GM10266 (cell line): ENCODE data around the gene UQCR10.

Experiments used
- DNase-seq: peaks from one replicate; pipeline ENCODE4 v3.0.0; 2012; ENCODE audit errors: extremely low spot score
- CTCF ChIP-seq: IDR thresholded peaks from 2 replicates; pipeline ENCODE4 v1.5.1; 2012; ENCODE audit warnings: mild to moderate bottlenecking, low read depth; ENCODE audit not compliant: control insufficient read depth, insufficient read depth; ENCODE audit errors: missing control alignments

The UQCR10 gene

DNA sequence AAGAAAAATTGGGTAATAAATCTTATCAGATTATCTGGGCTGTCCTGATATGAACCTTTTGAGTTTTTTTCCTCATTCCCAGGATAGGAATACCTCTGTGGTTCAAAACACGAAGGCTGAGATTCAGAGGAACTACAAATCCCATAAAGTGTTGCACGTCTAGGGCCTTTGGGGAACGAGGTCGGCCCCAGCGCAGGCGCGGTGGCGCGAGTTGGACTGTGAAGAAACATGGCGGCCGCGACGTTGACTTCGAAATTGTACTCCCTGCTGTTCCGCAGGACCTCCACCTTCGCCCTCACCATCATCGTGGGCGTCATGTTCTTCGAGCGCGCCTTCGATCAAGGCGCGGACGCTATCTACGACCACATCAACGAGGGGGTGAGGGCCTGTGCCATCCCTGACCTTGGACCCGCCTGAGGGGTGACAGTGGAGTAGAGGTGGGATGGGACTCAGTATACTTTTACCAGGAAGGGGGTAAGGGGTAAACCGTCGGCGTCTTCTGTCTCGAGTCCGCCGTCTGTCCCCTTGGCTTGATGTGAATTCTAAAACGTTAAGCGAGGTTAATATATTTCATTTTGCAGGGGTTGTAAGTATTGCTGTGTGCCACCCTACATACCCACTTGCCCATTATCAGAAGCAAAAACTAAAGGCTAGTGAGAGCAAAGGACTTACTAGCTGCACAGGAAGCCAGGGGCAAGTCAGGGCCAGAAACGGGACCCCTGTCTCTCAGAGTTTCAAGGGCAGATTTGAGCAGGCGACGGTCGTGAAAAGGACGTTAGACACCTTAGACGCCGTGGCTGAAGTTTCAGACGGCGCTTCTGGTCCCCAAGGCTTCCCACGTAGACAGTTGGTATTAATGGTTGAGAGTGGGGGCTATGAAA lies at the start of gene UQCR10:
Gene UQCR10 (plus strand): TSS at position 199 of the 881 bp plus-strand sequence. CDS start 30 bp downstream, at position 229.
- TF ChIP-seq CTCF, result no peak
- peak; percentile 90 for DNase-seq

DNA sequence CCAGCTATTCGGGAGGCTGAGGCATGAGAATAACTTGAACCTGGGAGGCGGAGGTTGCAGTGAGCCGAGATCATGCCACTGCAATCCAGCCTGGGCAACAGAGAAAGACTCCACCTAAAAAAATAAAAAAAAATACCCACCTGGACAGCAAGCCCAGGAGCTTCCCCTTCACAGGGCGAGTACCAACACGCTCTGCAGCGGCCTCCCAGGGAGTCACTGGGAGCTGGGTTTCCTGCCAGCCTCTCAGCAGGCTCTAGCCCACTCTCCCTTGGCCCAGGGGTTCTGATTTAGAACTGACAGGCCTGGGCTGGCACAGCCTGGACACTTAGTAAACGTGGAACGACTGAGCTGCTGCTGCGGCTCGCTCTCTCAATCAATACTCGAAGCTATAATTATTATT lies 49.4 kb upstream of the UQCR10 start:
- no peak for TF ChIP-seq CTCF
- no peak for DNase-seq

DNA sequence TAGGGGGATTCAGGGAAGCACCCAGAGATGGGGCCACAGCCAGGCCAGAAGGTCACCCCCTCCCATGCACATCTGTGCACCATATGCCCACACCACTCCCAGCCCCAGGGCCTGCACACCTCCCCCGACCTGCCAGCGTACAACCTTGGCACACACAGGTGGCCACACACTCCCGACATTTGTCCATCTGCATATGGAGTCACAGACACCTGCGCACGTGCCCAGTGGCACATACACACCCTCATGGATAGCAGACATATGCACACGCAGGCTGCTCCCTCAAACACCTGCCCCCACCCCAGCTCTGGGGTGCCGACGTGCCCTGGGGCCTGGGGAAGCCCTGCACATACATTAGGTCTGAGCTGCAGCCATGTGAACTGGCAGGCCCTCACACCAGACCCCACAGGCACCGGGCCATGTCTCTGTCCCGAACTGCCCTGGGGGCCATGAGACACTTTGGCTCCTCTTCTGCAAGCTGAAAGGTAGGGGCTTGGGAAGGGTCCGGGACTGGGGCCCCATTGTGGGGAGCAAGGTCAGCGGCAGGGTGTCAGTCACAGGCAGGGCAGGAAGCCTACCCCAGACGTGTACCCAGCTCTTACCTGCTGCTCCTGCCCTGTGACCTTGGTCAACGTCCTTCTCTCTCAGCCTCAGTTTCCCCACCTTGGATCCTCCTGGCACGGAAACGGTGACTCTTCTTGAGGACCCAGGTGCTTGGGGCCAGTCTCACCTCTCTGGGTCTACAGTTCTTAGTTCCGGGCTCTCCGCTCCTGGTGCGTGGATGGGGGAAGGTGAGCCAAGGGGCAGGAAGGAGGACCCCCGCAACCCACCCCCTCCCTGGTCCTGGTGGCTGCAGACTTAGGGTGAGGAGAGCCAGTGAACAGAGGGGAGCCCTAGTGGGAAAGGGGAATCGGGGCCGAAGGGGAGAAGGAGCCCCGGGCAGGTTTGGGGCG lies 47.9 kb upstream of the UQCR10 start:
- no peak for DNase-seq
- no peak for TF ChIP-seq CTCF

DNA sequence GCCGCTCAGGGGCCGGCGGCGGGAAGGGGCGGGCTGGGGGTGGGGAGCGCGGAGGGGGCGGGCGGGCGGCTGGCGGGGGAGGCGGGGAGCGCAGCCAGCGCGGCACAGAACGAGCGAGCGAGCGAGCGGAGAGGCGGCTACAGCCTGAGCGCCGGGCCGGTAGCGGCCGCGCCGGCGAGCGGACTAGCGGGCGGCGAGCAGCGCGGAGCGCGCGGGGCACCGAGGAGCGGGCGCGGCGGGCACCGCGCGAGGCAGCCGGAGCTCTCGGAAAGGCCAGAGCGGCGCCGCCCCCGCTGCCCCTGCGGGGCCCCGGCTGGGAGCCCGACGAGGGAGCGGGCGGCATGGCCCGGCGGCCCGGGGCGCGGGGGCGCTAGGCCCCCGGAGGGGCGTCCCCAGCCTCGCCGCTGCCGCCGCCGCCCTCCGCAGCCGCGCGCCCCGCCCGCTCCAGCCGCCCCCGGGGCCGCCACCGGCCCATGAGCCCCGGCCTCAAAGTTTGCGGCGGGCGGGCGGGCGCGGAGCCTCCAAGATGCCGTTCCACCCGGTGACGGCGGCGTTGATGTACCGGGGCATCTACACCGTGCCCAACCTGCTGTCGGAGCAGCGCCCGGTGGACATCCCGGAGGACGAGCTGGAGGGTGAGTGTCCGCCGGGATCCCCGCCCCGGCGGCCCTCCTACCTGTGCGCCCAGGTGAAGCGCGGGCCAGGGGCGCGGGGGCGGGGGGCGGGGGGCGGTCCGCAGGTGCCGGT lies 47.1 kb upstream of the UQCR10 start, which contains the start of gene CABP7:
Gene CABP7 (plus strand): TSS at position 105 of the 747 bp plus-strand sequence. CDS start 422 bp downstream, at position 527.
- no peak for DNase-seq
- TF ChIP-seq CTCF, result no peak

DNA sequence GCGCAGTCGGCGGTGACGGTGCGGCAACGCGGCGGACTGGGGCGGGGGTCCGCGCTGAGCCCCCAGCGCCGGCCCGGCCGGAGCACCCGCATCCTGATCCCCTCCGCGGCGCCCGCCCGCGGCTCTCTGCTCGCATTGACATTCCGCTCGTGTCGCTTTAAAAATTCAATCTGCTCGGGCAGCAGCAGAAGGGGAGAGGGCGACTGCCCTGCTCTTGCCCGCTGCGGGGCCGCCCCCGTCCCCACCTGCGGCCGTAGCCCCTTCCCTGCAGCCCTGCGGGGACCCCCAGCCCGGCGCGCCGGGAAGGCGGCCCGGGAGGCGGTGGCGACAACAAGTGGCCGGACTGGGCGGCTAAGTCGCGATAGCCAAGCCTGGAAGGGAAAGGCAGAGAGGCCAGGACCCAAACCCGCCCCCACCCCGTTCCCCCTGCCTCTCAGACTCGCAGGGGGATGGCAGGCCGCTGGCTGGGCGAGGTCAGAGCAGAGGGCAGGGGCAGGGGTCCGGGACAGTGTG lies 46.3 kb upstream of the UQCR10 start:
- no peak for DNase-seq
- no peak for TF ChIP-seq CTCF

GRCh38 chr22:29722151-29722550 lies 45.0 kb upstream of the UQCR10 start:
- no peak for TF ChIP-seq CTCF
- no peak for DNase-seq
